CD4-positive, alpha-beta T cell (primary cell): ENCODE data around the gene NCOR2. TPM values are rescaled to one million over a fixed set of nuclear protein-coding genes. Genes with fewer than 3 reads are reported as not detected.

ENCODE experiments used
- ATAC-seq: fragments of 200-7000 bp; cut with Tn5 transposase; one replicate; pipeline ENCODE4 v1.10.0; 2022; ENCODE audit warnings: mild to moderate bottlenecking; ENCODE audit not compliant: poor library complexity
- CTCF ChIA-PET: fragments of 350-600 bp; sonication (Branson Sonifier 250); formaldehyde crosslinking; loops from one replicate; lab custom pipeline; 2021; ENCODE audit warnings: antibody characterized with exemption, inconsistent platforms; lab: Charles Lee
- POLR2A ChIA-PET: fragments of 350-600 bp; sonication (Branson Sonifier 250); formaldehyde crosslinking; loops from one replicate; lab custom pipeline; 2021; ENCODE audit warnings: antibody characterized with exemption, inconsistent platforms; lab: Charles Lee
- DNase-seq, 14 experiments: peaks; one replicate each; pipeline ENCODE4 v3.0.0-alpha.2; 2013 to 2020; ENCODE audit warnings: mixed read lengths in 2 of 14
- H3K27ac ChIP-seq, 2 donors: one replicate each; pipeline versions ENCODE4 v1.5.1 to v1.7.0; 2013; ENCODE audit warnings: low read length in 2 of 2, low read depth in 1 of 2, mild to moderate bottlenecking in 1 of 2
- H3K27me3 ChIP-seq, 2 experiments: 1 replicate in 1 of 2; 2 replicates in 1 of 2; pipeline versions ENCODE4 v1.6.1 to v1.7.0; 2013; ENCODE audit warnings: low read length in 2 of 2, control low read depth in 1 of 2, mild to moderate bottlenecking in 1 of 2, moderate library complexity in 1 of 2; ENCODE audit not compliant: insufficient read depth in 2 of 2, control insufficient read depth in 1 of 2
- H3K36me3 ChIP-seq: one replicate; pipeline ENCODE4 v1.6.1; 2013; ENCODE audit warnings: low read length, control low read depth; ENCODE audit not compliant: insufficient read depth
- H3K4me1 ChIP-seq: one replicate; pipeline ENCODE4 v1.6.1; 2013; ENCODE audit warnings: low read length, control low read depth; ENCODE audit not compliant: insufficient read depth
- H3K4me3 ChIP-seq: one replicate; pipeline ENCODE4 v1.5.1; 2013; ENCODE audit warnings: mild to moderate bottlenecking, low read length, moderate library complexity
- H3K9me3 ChIP-seq, 2 experiments: 1 replicate in 1 of 2; 2 replicates in 1 of 2; pipeline versions ENCODE4 v1.6.1 to v1.7.0; 2013; ENCODE audit warnings: low read length in 2 of 2, mild to moderate bottlenecking in 2 of 2, control low read depth in 1 of 2, moderate library complexity in 1 of 2; ENCODE audit not compliant: control insufficient read depth in 1 of 2, insufficient read depth in 1 of 2
- H3K27ac Mint-ChIP-seq: one replicate; pipeline ENCODE4 v1.8.0; 2020; ENCODE audit warnings: mixed read lengths
- H3K27me3 Mint-ChIP-seq: one replicate; pipeline ENCODE4 v1.8.0; 2021; ENCODE audit warnings: mixed read lengths
- H3K36me3 Mint-ChIP-seq: one replicate; pipeline ENCODE4 v1.8.0; 2021; ENCODE audit warnings: low read depth, mixed read lengths
- H3K4me1 Mint-ChIP-seq: one replicate; pipeline ENCODE4 v1.8.0; 2021; ENCODE audit warnings: low read depth, mixed read lengths
- H3K4me3 Mint-ChIP-seq: one replicate; pipeline ENCODE4 v1.8.0; 2020; ENCODE audit warnings: mild to moderate bottlenecking, mixed read lengths
- H3K9me3 Mint-ChIP-seq: one replicate; pipeline ENCODE4 v1.8.0; 2020; ENCODE audit warnings: mixed read lengths
- CTCF ChIP-seq: fragments of 200-600 bp; IDR thresholded peaks from one replicate; pipeline ENCODE4 v1.8.0; 2022; ENCODE audit warnings: antibody characterized with exemption, mild to moderate bottlenecking
- intact Hi-C, 2 experiments: fragments of 100-400 bp; cut with DNase I in 1 of 2; cut with micrococcal nuclease in 1 of 2; formaldehyde crosslinking; loops; one replicate each; pipeline versions ENCODE4 v1.15.1 to v1.9.0; 2023 to 2025; cut with DNase I, micrococcal nuclease
- total RNA-seq, 174 experiments: library from RNA in 2 of 174; stranded (reverse) in 2 of 174; gene quantifications; one replicate each; pipeline ENCODE4 v1.2.3 and lab custom pipeline; 2021 to 2026

Gene NCOR2
- total RNA-seq, 2 experiments from 2014 or later: 133 to 140 TPM

DNA sequence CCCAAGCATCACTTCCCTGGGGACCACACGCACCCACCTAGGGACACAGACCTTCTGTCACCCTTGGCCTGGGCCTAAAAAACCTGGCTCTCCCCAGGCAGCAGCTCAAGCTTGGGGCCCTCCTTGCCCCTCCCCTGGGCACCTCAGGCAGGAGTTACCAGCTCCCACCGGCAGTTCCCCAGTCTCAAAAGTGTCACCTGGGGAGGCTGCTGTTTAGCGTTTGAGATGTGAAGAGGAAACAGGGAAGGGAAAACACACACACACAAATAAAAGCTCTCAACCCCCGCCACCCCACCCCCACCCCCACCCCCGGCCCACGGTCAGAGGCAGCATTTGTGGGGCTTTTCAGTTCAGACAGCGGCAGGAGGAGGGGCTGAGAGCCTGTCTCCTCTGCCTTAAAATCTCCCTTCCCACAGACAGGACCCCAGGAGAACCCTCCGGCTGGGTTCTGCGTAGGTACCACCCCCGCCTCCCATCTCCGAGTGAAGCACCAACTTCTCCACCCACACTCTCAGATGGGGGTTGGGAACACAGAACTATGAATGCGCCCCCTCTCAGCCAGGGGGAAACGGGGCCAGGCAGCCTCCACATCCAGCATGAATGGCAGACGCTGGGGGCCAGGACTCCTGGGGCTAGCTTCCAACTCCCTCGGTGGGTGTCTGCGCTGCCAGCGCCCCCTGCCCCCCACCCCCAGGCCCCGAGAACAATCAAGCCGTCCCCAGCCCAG is 3.0 kb downstream of the NCOR2 start:
- H3K36me3 ChIP-seq: no peaks in the 10 kb centered on the region
- no peaks in the 10 kb centered on the region for H3K9me3 ChIP-seq
- H3K4me3 Mint-ChIP-seq: peak overlapping the region; percentile 97
- peaks cover 68% of the 10 kb centered on the region for H3K4me1 ChIP-seq
- H3K27me3 ChIP-seq: no peaks in the 10 kb centered on the region
- H3K36me3 Mint-ChIP-seq: peaks cover 4% of the 10 kb centered on the region
- intact Hi-C loops: loop anchor here (10.0 kb wide), 2 partner anchors 110 to 530 kb away; no protein-coding TSS in a partner anchor
- POLR2A ChIA-PET: no interaction called here
- no peaks in the 10 kb centered on the region for H3K9me3 Mint-ChIP-seq
- DNase-seq (no peak), ATAC-seq (no peak)
- H3K27ac ChIP-seq: no peak overlapping the region
- no peak overlapping the region for H3K4me3 ChIP-seq
- TF ChIP-seq CTCF: no peak
- peaks cover 58% of the 10 kb centered on the region for H3K4me1 Mint-ChIP-seq
- H3K27me3 Mint-ChIP-seq: no peaks in the 10 kb centered on the region
- H3K27ac Mint-ChIP-seq: no peak overlapping the region
- CTCF ChIA-PET: no interaction called here

GRCh38 chr12:124563809-124564208 is 3.6 kb downstream of the NCOR2 start:
- intact Hi-C loops: loop anchor here (10.0 kb wide), 2 partner anchors 109 to 529 kb away; no protein-coding TSS in a partner anchor
- Histone ChIP-seq H3K9me3 (no peaks in the 10 kb centered on the region), H3K36me3 (peaks cover 3% of the 10 kb centered on the region), H3K4me3 (no peak overlapping the region), H3K4me1 (peaks cover 69% of the 10 kb centered on the region), H3K27me3 (no peaks in the 10 kb centered on the region), H3K27ac (no peak overlapping the region)
- no peak for TF ChIP-seq CTCF
- ChIA-PET POLR2A (no interaction called here), CTCF (no interaction called here)
- ATAC-seq (no peak), DNase-seq (no peak)
- peak overlapping the region; percentile 51 for H3K27ac Mint-ChIP-seq
- peaks cover 4% of the 10 kb centered on the region for H3K36me3 Mint-ChIP-seq
- H3K4me3 Mint-ChIP-seq: peak overlapping the region; percentile 66
- no peaks in the 10 kb centered on the region for H3K9me3 Mint-ChIP-seq
- peaks cover 58% of the 10 kb centered on the region for H3K4me1 Mint-ChIP-seq
- H3K27me3 Mint-ChIP-seq: no peaks in the 10 kb centered on the region

GRCh38 chr12:124563401-124563800 is 4.0 kb downstream of the NCOR2 start:
- CTCF ChIA-PET: no interaction called here
- peaks cover 58% of the 10 kb centered on the region for H3K4me1 Mint-ChIP-seq
- POLR2A ChIA-PET: no interaction called here
- no peak overlapping the region for H3K27ac ChIP-seq
- no peak for ATAC-seq
- H3K9me3 ChIP-seq: no peaks in the 10 kb centered on the region
- H3K36me3 ChIP-seq: peaks cover 3% of the 10 kb centered on the region
- H3K27ac Mint-ChIP-seq: peak overlapping the region; percentile 51
- no peak for DNase-seq
- H3K27me3 Mint-ChIP-seq: no peaks in the 10 kb centered on the region
- no peak overlapping the region for H3K4me3 ChIP-seq
- intact Hi-C loops: loop anchor here (10.0 kb wide), 2 partner anchors 109 to 529 kb away; no protein-coding TSS in a partner anchor
- H3K36me3 Mint-ChIP-seq: peaks cover 4% of the 10 kb centered on the region
- H3K4me3 Mint-ChIP-seq: peak overlapping the region; percentile 66
- TF ChIP-seq CTCF: no peak
- no peaks in the 10 kb centered on the region for H3K27me3 ChIP-seq
- peaks cover 65% of the 10 kb centered on the region for H3K4me1 ChIP-seq
- H3K9me3 Mint-ChIP-seq: no peaks in the 10 kb centered on the region
